NCI-H187 treated with DMSO at 0.1 percent for 48 hours (cell line): ENCODE measurements around the gene RFC4.

ENCODE experiments used
- DNase-seq: peaks from one replicate; lab custom pipeline; 2025; lab: John Stamatoyannopoulos, UW

Gene RFC4

GRCh38 chr3:186750316-186750715 is 56.0 kb downstream of the RFC4 start:
- DNase-seq = no peak

DNA sequence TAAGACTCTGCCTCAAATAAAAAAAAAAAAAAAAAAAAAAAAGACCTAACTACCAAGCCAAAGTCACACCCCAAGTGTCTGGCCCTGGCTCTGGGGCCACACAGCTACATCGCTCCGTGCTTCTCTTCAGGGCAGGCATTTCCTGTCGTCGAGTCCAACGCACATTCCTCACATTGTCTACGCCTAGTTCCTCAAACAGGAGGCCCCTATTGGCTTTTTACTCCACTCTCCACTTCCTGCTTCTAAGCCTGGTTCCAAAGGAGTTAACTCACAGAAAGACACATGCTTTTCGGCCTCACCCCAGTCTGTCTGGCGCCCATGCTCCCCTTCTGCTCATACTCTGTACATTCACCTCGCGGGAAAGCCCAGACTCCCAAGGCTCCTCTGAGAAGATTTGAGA is 60.3 kb downstream of the RFC4 start:
- DNase-seq = no peak

DNA sequence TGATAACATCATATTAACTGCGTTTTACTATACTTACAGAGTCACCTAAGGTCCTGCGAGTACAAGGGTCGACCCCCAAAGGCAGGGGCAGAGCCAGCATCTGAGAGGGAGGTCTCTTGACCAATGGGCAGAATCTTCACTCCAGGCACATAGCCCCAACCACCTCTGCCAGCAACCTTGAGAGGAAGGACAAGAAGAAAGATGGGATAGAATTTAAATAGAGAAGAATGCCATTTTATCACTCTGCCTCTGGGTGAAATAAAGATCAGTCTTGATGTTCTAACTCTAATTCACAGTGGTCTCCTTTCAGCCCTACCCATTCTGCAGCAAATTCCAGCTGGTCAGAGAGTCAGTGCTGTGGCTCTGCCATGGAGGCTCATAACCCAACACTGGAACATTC is 62.6 kb downstream of the RFC4 start:
- DNase-seq = no peak

- no peak for DNase-seq
Measured at GRCh38 chr3:186742618-186743380, 63.5 kb downstream of the RFC4 start.
